ENCODE results near the gene GOLGA6D. TPM values are rescaled to one million over a fixed set of nuclear protein-coding genes. Genes with fewer than 3 reads are reported as not detected.
"Not testable (repeated sequence)": the region's sequence is repeated elsewhere in the genome, so short reads cannot be mapped to it uniquely, and the experiment has no call there.

The GOLGA6D gene
- total RNA-seq, 1 donor from 2014 or later, result not detected

- Histone ChIP-seq H3K4me1 (no peaks in the 10 kb centered on the region), H3K4me3 (no peak overlapping the region), H3K27me3 (ENCODE audit: low read depth) (no peaks in the 10 kb centered on the region), H3K36me3 (no peaks in the 10 kb centered on the region), H3K9me3 (no peaks in the 10 kb centered on the region), H3K27ac (no peak overlapping the region)
- no peak for ATAC-seq
- no peak for DNase-seq
- TF ChIP-seq CTCF (IDR thresholded peaks at IDR 0.05), result no peak
- intact Hi-C loops (cut with DNase I), result no loop called here
These were observed 30.6 kb downstream of the GOLGA6D start for GRCh38 chr15:75313116-75313845.

GRCh38 chr15:75314552-75315290 lies 32.1 kb downstream of the GOLGA6D start:
- ATAC-seq, result no peak
- no peak for DNase-seq

GRCh38 chr15:75319231-75319897 lies 36.7 kb downstream of the GOLGA6D start:
- H3K4me3 ChIP-seq; H3K36me3 ChIP-seq; H3K27ac ChIP-seq; DNase-seq; H3K27me3 ChIP-seq (ENCODE audit: low read depth); intact Hi-C loops (cut with DNase I); ATAC-seq; H3K9me3 ChIP-seq; H3K4me1 ChIP-seq: not testable (repeated sequence)

More at GRCh38 chr15:75314552-75315290, 32.1 kb downstream of the GOLGA6D start:
- TF ChIP-seq CTCF (IDR thresholded peaks at IDR 0.05), result no peak
- H3K9me3 ChIP-seq, result no peaks in the 10 kb centered on the region
- intact Hi-C loops (cut with DNase I), result no loop called here
- no peak overlapping the region for H3K4me3 ChIP-seq
- H3K27me3 ChIP-seq (ENCODE audit: low read depth), result no peaks in the 10 kb centered on the region
- no peaks in the 10 kb centered on the region for H3K36me3 ChIP-seq
- H3K27ac ChIP-seq, result no peak overlapping the region
- no peaks in the 10 kb centered on the region for H3K4me1 ChIP-seq

GRCh38 chr15:75321711-75322110 lies 39.1 kb downstream of the GOLGA6D start:
- ATAC-seq (no peak), DNase-seq (no peak)
- Histone ChIP-seq H3K4me1 (no peaks in the 10 kb centered on the region), H3K36me3 (no peaks in the 10 kb centered on the region), H3K27ac (no peak overlapping the region), H3K27me3 (ENCODE audit: low read depth) (no peaks in the 10 kb centered on the region), H3K4me3 (no peak overlapping the region), H3K9me3 (no peaks in the 10 kb centered on the region)
- TF ChIP-seq CTCF (IDR thresholded peaks at IDR 0.05), result no peak
- intact Hi-C loops (cut with DNase I), result no loop called here

- no peaks in the 10 kb centered on the region for H3K27me3 ChIP-seq (ENCODE audit: low read depth)
- H3K9me3 ChIP-seq, result no peaks in the 10 kb centered on the region
- H3K36me3 ChIP-seq, result no peaks in the 10 kb centered on the region
- no peaks in the 10 kb centered on the region for H3K4me1 ChIP-seq
- no peak for ATAC-seq
- H3K27ac ChIP-seq, result no peak overlapping the region
- no peak overlapping the region for H3K4me3 ChIP-seq
- DNase-seq, result no peak
- intact Hi-C loops (cut with DNase I), result no loop called here
- TF ChIP-seq CTCF (IDR thresholded peaks at IDR 0.05), result no peak
These were observed 43.3 kb downstream of the GOLGA6D start for GRCh38 chr15:75325922-75326321.
